ENCODE data around the gene SLC16A8.

The SLC16A8 gene

DNA sequence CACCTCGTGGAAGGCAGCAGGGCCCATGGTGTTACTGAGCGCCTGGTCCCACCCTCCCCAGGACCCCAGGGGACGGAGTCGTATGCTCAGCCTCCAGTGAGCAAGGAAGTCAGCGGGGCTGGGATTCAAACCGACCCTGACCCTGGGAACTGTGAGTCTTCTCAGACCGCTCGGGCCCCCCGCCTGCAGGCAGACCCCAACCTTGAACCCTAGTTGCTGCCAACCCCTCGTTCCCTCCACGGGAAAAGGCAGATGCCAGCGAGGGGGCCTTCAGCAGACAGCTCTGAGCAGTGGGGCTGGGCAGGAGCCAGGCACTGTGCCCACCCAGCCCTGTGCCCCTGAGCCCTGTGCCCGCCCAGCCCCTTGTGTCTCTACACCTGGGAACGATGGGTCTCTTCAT is 6.4 kb downstream of the SLC16A8 start:
- H3K36me3 ChIP-seq (ENCODE audit: control insufficient read depth, insufficient read depth, low read length) = no peaks in the 10 kb centered on the region
- H3K27me3 ChIP-seq (ENCODE audit: control insufficient read depth, insufficient read depth, low read length) = no peaks in the 10 kb centered on the region
- no peak overlapping the region for H3K4me3 ChIP-seq (ENCODE audit: low read depth, low read length)
- no peak overlapping the region for H2AFZ ChIP-seq
- no peak overlapping the region for H3K9ac ChIP-seq
- H3K4me1 ChIP-seq = no peaks in the 10 kb centered on the region
- no peaks in the 10 kb centered on the region for H3K9me3 ChIP-seq (ENCODE audit: control insufficient read depth, low read length)
- H3K27ac ChIP-seq = no peak overlapping the region
- H3K79me2 ChIP-seq = no peaks in the 10 kb centered on the region
- H3K4me2 ChIP-seq (ENCODE audit: low read length) = no peak overlapping the region
- TF ChIP-seq, protein P1, sequence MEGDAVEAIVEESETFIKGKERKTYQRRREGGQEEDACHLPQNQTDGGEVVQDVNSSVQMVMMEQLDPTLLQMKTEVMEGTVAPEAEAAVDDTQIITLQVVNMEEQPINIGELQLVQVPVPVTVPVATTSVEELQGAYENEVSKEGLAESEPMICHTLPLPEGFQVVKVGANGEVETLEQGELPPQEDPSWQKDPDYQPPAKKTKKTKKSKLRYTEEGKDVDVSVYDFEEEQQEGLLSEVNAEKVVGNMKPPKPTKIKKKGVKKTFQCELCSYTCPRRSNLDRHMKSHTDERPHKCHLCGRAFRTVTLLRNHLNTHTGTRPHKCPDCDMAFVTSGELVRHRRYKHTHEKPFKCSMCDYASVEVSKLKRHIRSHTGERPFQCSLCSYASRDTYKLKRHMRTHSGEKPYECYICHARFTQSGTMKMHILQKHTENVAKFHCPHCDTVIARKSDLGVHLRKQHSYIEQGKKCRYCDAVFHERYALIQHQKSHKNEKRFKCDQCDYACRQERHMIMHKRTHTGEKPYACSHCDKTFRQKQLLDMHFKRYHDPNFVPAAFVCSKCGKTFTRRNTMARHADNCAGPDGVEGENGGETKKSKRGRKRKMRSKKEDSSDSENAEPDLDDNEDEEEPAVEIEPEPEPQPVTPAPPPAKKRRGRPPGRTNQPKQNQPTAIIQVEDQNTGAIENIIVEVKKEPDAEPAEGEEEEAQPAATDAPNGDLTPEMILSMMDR (IDR thresholded peaks at IDR 0.05) = no peak

DNA sequence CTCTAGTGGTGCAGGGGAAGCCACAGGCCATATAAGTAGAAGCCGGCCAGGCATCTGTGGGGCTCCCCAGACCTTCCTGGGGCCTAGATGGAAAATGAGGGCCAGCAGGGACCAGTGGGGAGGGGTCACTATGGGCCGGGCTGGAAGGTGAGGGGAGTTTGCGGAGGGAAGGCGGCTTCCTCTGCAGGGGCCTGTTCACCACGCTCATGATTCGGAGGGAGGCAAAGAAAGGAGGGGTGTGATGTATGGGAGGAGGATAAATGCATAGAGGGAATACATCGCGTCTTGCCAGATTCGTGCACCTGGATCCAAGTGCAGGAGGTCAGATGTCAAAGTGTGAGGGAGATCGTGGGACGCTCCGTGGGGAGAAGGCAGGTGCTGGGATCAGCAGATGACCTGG is 6.9 kb downstream of the SLC16A8 start:
- Histone ChIP-seq H3K4me3 (ENCODE audit: low read depth, low read length) (no peak overlapping the region), H3K79me2 (no peaks in the 10 kb centered on the region), H3K27me3 (ENCODE audit: control insufficient read depth, insufficient read depth, low read length) (no peaks in the 10 kb centered on the region), H3K9ac (no peak overlapping the region), H3K27ac (no peak overlapping the region), H2AFZ (no peak overlapping the region), H3K36me3 (ENCODE audit: control insufficient read depth, insufficient read depth, low read length) (no peaks in the 10 kb centered on the region), H3K4me1 (no peaks in the 10 kb centered on the region), H3K4me2 (ENCODE audit: low read length) (no peak overlapping the region), H3K9me3 (ENCODE audit: control insufficient read depth, low read length) (no peaks in the 10 kb centered on the region)
- TF ChIP-seq, protein P1 (IDR thresholded peaks at IDR 0.05) = no peak

DNA sequence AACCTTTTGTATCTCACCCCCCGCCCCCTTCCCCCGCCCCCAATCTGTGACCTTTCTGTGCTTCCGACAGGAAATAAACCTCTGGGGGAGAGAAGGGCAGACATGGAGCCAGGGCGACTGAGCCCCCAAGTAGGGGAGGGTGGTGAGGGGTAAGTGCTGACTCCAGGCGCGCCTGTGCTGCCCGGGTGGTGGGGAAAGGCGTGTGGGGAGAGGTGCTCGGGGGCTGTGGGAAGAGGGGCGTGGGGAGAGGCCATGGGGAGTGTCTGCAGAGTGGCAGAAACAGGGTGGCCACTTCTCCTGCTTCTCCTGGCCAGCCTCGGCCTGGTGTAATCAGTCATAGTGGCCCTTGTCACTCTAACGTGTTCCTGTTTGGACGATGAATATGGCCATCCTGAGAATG is 8.0 kb downstream of the SLC16A8 start:
- H3K27ac ChIP-seq = no peak overlapping the region
- H3K4me1 ChIP-seq = no peaks in the 10 kb centered on the region
- H3K9ac ChIP-seq = no peak overlapping the region
- H2AFZ ChIP-seq = no peak overlapping the region
- H3K79me2 ChIP-seq = no peaks in the 10 kb centered on the region
- no peak overlapping the region for H3K4me2 ChIP-seq (ENCODE audit: low read length)
- H3K27me3 ChIP-seq (ENCODE audit: control insufficient read depth, insufficient read depth, low read length) = no peaks in the 10 kb centered on the region
- no peak overlapping the region for H3K4me3 ChIP-seq (ENCODE audit: low read depth, low read length)
- no peaks in the 10 kb centered on the region for H3K36me3 ChIP-seq (ENCODE audit: control insufficient read depth, insufficient read depth, low read length)
- TF ChIP-seq, protein P1 (IDR thresholded peaks at IDR 0.05) = no peak
- H3K9me3 ChIP-seq (ENCODE audit: control insufficient read depth, low read length) = no peaks in the 10 kb centered on the region

DNA sequence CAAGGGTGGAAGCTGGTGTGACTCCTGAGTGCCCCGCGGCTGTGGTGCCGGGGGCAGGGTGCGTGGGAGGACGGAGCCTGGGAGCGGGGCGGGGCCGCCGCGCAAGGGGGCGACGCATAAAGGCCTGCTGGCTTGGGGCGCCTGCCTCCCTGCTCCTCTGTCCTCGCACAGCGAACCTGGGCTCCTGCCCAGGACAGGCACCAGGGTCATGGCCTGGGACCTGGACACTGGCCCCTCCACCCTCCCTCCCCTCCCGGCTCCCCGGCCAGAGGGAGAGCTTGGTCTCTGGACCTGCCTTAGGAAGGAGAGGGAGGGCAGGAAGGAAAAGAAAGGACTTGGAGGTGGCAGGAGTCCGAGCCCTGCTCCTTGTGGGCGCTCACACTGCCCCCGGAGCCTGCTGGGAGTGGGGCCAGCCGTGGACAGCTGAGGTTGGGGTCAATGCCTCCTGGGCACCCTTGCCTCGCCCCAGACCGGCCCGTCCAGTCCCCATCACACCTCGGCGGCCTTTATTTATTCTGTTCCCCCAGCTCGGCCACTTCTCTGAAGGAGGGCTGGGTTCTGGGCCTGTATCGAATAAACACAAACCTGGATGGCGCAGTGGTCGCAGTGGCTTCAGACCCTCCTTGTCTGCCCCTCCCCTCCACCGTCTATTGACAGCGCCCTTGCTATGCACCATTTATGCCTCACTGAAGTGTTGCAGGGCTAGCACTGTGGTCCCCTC is 8.7 kb downstream of the SLC16A8 start:
- Histone ChIP-seq H3K4me2 (ENCODE audit: low read length) (no peak overlapping the region), H3K4me3 (ENCODE audit: low read depth, low read length) (no peak overlapping the region), H3K36me3 (ENCODE audit: control insufficient read depth, insufficient read depth, low read length) (no peaks in the 10 kb centered on the region), H3K4me1 (no peaks in the 10 kb centered on the region), H3K9ac (no peak overlapping the region), H3K9me3 (ENCODE audit: control insufficient read depth, low read length) (no peaks in the 10 kb centered on the region), H3K27me3 (ENCODE audit: control insufficient read depth, insufficient read depth, low read length) (no peaks in the 10 kb centered on the region), H2AFZ (no peak overlapping the region), H3K79me2 (no peaks in the 10 kb centered on the region), H3K27ac (no peak overlapping the region)
- TF ChIP-seq, protein P1 (IDR thresholded peaks at IDR 0.05) = no peak

Data from parathyroid adenoma (tissue), 2 donors.